HG03520 (cell line): ENCODE results near the gene SGCA.

Experiments used
- ATAC-seq: cut with Tn5 transposase; IDR thresholded peaks from one replicate; pipeline ENCODE4 v1.9.1; 2021; ENCODE audit warnings: mild to moderate bottlenecking, moderate library complexity; ENCODE audit not compliant: unreplicated experiment

Gene SGCA

DNA sequence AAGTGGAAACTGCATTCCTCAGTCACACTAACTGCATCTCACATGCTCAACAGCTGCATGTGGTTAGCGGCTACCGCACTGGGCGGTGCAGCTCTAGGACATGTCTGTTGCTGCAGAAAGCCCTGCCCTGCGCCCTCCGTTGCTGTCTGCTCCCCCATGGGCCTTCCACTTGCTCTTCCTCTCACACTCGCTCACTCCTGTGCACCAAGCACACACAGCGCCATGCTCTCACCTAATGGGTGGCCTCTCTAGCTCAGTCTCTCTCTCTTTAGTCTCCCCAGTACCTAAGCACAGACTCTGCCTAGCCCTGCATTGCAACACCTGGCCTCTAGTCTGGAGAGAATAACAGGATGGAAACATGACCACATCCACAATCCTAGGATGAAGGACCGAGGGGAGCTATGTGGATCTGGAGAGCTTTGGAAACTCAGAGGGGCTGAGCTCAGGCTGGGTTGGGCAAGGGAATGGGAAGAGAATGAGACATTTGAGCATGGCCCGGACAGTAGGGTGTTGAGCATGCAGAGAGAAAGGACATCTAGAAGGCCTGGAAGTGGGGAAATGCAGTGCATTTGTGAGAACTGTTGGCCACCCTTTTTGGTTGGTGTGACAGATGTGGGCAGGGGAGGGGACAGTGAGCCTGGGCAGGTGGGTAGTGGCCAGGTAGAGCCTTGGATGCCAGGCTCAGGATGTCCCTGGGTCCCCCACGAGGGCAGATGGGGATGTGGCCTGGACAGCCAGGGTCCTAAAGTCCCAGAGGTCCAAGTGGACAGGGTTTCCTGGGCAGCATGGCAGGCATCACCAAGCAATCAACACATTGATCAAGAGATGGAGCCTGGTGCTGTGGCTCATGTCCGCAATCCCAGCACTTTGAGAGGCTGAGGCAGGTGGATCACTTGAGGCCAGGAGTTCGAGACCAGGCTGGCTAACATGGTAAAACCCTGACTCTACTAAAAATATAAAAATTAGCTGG lies 16.1 kb downstream of the SGCA start:
- no peak for ATAC-seq

DNA sequence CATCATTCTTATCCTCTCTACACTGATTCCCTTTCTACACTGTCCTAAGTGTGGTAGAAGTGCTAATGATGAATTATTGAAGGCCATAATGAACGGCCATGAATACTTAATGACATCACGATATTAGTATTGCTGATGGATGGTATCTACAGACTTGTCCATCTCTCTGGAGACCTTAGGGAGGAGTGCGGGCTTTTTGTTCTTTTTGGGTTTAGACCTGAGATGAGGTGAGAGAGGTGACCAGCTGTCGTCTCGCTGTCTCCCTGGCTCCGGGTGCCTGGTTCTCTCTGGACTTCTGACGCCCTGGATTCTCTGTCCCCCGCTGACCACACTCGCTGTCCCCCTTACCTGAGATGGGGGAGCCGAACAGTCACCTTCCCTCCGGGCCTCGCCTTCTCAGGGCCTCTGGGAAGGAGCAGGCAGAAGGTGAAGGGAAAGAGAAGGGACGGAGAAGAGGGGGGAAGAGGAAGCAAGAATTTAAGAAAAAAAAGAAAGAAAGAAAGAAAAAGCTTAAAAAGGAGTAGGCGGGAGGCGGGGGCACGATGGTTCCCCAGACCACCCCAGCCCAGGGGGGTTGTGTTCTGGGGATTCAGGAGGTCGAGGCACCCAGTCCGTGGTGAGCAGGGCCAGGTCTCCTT lies 17.1 kb downstream of the SGCA start:
- ATAC-seq, result no peak

DNA sequence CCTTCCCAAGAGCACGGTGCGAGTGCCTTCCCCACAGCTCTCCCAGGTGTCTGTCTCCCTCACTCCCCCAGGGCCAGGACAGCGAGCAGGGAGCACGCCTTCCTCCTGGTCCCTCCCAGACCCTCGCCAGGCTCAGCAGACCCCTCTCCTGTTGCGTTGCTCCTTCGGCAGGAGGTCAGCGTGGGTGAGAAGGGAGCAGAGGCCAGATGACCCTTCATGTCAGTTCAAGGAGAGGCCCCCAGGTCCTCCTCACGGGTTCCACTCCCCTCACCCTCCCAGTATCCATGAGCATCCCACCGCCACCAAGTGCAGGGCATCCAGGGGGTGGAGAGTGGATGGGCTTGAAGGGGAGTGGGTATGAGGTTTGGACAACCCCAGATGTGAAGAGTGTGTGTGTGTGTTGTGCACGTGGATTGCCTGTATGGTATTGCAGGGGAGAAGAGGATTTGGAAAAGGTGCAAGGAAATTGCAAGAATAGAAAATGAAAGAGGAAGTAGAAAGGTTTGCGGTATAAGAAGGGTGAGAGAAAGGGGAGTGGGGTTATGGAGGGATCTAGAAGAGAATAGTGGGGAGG lies 17.7 kb downstream of the SGCA start:
- ATAC-seq, result no peak

DNA sequence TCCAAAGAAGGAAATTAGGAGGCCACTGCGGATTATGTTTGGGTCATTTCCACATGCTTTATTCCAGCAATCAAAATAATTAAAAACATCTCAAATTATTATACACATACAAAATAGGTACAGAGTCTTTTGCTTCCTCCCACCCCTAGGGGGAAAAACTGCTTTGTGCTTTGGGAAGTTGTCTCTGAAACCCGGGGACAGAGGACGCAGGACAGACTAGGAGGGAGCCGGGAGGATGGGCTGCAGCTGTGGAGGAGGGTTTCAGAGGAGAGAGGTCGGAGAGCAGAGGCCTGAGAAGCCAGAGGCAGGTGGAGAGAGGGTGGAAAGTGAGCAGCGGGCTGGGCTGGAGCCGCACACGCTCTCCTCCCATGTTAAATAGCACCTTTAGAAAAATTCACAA lies 18.3 kb downstream of the SGCA start:
- ATAC-seq, result no peak

DNA sequence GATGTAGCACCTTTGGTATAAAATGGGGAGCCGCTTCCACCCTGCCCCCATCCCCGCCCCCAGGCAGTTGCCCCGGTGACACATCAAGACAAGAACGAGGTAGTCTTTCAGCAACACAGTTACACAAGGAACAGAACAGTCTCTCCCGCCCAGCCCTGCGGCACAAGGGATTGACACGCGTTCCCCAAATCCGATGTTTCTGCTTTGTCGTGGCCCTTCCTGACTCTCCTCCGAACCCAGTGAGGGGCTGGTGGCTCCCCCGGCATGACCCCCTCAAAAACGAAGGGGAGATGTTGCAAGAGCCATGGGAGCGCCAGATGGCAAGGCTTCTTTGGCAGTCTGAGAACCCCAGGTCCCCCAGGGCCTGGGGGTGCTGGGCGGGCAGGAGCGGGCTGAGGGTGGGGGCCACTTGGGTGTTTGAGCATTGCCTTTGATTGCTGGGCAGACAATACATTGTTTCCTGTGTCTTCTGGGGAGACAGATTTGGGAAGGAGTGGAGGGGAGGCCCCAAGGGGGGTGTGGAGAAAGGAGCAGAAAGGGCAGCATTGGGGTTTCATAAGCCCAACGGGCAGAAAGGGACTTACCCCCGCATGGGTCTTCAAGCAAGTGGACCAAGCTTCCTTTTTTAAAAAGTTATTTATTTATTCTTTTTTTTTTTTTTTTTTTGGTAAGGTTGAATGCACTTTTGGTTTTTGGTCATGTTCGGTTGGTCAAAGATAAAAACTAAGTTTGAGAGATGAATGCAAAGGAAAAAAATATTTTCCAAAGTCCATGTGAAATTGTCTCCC lies 19.0 kb downstream of the SGCA start:
- no peak for ATAC-seq

DNA sequence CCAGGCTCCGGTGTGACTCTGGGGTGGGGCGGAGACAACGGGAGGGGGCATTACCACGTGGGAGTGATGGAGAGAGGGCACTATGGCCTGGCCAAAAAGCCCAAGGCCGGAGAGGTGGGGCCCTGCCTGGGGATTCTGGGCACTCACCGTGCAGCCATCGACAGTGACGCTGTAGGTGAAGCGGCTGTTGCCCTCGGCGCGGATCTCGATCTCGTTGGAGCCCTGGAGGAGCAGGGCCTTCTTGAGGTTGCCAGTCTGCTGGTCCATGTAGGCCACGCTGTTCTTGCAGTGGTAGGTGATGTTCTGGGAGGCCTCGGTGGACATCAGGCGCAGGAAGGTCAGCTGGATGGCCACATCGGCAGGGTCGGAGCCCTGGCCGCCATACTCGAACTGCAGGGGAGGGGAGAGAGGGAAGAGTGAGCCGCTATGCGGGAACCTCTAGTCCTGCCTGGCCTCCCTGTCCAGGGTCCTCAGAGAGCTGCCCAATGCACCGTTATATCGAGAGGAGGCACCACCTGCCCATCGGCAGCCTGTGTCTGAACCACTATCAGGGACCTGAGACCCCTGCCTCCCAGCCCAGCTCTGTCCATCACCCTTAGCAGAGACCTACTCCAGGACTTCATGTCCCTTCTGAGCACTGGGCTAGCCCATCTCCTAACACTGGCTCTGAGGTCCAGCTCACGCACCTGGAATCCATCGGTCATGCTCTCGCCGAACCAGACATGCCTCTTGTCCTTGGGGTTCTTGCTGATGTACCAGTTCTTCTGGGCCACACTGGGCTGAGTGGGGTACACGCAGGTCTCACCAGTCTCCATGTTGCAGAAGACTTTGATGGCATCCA lies 20.0 kb downstream of the SGCA start:
- ATAC-seq, result no peak

DNA sequence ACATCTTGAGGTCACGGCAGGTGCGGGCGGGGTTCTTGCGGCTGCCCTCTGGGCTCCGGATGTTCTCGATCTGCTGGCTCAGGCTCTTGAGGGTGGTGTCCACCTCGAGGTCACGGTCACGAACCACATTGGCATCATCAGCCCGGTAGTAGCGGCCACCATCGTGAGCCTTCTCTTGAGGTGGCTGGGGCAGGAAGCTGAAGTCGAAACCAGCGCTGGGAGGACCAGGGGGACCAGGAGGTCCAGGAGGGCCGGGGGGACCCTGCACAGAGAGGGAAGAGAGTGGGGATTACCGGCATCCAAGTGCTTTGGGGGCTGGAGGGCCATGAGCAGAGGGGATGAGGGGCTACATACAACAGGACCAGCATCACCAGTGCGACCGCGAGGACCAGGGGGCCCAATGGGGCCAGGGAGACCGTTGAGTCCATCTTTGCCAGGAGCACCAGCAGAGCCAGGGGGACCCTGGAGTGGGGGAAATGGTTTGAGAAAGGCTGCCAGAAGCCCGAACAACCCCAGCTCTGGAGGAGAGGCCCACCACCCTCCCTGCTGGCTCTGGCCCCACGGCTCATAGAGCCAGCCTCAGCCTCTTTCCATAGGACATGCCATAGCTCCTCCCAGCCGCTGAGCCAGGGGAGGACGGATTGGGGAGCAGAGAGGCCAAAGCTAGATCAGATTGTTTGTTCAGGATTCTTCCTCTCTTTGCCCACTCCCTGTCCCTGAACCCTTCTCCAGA lies 21.0 kb downstream of the SGCA start:
- ATAC-seq, result no peak

DNA sequence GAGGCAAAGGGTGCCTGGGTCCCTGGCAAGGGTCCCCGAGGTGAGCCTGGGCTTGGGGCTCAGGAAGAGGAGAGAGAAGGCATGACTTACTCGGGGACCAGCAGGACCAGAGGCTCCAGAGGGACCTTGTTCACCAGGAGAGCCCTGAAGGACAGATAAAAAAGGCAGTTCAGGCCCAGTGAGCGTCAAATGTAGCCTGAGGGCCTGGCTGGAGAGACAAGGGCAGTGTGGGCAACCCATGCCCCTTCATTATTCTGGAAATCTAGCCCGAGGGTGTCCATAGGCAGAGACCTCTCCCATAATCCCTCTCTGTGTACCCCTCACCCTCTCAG lies 21.6 kb downstream of the SGCA start:
- ATAC-seq, result no peak

DNA sequence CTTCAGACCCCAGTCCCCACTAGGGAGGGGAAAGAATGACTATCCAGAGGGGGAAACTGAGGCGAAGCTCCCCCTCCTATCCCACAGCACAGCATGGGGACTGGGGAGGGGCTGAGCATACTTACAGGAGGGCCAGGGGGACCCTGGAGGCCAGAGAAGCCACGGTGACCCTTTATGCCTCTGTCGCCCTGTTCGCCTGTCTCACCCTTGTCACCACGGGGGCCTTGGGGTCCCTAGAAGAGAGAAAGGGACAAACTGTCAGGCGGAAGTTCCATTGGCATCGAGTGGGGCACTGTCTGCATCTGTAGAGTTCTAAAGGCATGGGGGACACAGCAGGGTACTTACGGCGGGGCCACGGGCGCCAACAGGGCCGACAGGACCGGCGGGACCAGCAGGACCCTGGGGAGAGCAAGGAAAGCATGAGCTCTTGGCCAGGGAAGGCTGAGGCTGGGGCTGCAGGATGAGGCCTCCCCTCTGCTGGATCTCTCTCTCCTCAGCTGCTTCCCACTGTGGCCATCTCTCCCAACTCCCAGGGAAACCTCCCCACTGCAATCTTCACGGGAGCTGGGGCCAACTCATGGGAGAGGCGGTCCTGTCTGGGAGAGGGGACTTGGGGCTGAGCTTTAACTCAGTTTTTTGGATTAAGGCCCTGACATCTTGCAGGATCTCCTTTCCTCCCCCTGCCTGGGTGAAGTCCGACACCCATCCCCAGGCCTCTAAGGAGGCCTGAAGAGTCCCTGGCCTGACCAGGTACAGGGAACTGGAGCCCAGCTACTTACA lies 22.1 kb downstream of the SGCA start:
- no peak for ATAC-seq

DNA sequence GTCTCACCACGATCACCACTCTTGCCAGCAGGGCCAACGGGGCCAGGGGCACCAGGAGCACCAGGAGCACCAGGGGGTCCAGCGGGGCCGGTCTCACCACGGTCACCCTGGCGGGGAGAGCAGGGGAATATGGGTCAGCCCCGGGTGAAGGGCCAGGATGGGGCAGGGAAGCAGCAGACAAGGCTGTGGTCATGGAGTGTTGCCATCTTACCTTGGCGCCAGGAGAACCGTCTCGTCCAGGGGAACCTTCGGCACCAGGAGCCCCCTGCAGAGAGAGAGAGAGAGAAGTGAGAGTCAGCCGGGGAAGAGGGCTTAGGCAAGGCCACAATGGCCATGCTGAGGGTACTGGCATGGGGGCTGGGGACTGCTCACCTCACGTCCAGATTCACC lies 22.7 kb downstream of the SGCA start:
- ATAC-seq, result no peak

DNA sequence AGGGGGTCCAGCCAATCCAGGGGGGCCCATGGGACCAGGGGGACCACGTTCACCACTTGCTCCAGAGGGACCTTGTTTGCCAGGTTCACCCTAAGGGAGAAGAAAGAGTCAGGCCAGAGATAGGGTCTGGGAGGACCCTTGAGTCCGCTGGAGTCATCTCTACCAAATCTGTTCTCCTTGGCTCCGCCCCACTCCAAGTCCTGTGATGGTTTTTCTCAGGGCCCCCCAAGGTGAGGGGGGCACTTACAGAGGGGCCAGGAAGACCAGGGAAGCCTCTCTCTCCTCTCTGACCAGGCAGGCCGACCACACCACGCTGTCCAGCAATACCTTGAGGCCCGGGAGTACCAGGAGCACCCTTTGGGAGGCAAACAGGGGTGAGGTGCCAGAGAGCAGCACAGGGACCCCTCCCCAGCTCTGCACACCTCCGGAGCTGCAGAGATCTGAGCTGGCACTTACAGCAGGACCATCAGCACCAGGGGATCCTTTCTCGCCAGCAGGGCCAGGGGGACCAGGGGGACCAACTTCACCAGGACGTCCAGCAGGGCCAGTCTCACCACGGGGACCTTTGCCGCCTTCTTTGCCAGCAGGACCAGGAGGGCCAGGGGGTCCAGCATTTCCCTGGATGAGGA lies 23.2 kb downstream of the SGCA start:
- no peak for ATAC-seq

DNA sequence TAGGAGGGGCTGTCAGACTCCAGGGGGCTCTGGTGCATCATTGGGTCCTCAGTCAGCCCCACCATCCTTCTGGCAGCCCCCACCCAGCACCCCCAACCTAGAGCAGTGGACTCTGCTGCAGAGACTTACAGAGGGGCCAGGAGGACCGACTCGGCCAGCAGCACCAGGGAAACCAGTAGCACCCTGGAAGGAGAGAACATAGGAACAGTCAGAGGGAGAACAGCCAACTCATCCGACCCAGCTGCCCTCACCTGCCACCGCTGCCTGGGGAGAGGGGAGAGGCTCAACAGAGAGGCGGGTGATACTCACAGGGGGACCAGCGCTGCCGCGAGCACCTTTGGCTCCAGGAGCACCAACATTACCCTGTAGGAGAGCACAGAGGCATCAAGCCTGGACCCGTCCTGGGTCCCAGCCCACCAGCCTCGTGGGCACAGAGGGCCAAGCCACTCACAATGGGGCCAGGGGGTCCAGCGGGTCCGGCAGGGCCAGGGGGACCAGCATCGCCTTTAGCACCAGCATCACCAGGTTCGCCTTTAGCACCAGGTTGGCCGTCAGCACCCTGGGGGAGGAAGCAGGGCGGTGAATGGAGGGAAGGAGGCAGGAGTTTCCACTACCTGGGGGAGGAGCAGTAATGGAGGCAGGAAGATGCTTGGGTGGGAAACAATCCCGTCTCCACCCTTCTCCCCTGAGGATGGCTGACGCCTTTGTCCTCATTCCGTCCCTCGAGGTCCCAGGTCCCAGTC lies 23.9 kb downstream of the SGCA start:
- ATAC-seq, result no peak

DNA sequence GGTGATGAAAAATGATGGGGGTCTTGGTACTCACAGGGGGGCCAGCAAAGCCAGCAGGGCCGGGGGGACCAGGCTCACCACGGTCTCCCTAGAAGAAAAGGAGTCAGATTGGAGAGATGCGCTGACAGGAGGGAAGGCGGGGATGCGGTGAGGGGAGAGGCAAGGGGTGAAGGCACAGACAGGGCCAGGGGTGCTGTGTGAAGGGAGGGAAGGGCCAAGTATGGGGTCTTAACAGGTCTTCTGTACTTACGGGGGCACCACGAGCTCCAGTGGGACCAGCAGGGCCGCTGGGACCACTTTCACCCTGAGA lies 24.4 kb downstream of the SGCA start:
- ATAC-seq, result no peak

DNA sequence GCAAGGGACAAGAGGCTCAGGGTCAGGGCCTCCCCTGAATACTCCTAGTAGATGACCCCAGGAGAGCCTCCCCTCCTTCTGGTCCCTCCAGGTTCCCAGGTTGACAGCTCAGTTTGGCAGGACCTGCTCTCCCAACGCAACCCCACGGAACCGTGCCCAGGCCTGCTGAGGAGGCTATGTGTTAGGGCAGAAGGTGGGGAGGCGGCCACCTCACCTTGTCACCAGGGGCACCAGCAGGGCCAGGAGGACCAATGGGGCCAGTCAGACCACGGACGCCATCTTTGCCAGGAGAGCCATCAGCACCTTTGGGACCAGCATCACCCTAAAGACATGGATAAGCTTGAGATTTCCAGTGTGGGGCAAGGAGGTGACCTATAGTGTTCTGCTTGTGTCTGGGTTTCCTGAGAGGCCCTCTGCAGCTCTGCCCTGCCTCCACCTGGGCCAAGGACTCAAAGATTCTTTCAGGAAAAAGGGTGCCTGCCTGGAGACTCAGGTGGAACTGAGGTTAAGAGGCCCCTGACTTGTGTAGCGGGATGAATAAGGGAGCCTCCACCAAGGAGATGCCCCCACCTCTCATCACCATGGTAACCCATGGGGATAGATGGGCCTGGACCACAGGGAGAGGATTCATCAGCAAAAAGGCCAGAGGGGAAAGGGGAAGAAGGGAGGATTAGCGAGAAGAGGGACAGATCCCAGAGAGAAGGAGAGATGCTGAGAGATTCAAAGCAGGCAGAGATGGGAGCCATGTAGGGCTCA lies 25.0 kb downstream of the SGCA start:
- ATAC-seq, result no peak

DNA sequence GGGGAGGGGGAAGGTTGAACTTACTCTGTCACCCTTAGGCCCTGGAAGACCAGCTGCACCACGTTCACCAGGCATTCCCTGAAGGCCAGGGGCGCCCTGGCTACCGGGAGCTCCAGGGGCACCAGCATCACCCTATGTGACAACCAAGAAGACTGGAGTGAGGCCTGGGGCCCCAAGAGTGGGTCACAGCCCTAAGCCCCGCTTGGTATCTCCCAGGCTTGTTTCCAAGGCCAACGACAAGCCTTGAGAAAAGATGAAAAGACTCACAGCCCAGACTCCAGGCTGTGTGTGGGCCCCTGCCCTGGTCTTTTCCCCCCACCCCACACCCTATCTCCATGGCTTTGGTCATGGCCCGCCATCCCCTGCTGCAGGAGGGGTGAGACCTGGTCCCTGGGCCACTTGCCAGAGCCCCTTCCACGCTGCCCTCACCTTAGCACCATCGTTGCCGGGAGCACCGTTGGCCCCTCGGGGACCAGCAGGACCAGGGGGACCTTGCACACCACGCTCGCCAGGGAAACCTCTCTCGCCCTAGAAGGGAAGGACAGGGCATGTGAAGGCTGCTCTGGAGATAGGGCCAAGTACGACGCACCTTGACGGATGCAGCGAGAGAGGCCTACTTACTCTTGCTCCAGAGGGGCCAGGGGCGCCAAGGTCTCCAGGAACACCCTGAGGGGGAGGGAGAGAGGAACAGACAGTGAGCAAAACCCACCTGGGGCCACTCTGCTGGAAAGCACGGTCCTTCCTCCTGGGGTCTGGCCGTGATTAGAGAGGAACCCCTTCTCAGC lies 25.7 kb downstream of the SGCA start:
- ATAC-seq, result no peak

DNA sequence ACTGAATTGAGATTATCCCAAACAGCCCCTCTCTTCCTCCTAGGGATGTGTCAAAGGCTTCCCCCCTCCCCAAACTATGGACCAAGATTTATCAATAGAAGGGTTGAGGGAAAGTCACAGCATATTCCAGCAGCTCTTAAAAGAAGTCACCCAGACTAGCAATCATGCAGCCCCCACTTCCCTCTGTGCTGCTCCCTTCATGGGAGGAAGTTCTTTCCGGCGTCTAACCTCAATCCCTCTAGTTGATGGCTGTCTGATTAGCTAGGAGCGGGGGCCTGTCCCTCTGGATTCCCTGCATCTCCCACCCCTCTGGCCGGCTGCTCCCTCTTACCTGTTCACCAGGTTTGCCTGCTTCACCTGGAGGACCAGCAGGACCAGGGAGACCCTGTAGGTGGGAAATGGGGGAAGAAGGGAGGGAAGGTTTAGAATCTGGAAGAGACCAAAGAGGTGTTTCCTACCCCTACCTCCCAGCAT lies 26.4 kb downstream of the SGCA start:
- ATAC-seq, result no peak
